HG02759 (cell line): Measurements from ENCODE around the gene TMEM225B.
"Not testable (repeated sequence)": the region's sequence is repeated elsewhere in the genome, so short reads cannot be mapped to it uniquely, and the experiment has no call there.

Experiments used
- ATAC-seq: cut with Tn5 transposase; IDR thresholded peaks from one replicate; pipeline ENCODE4 v1.9.1; 2021; ENCODE audit warnings: mild to moderate bottlenecking, moderate library complexity; ENCODE audit not compliant: unreplicated experiment

The TMEM225B gene

GRCh38 chr7:99597762-99598501 lies at the start of gene TMEM225B:
TMEM225B (plus strand) TSS chr7:99598267; CDS start chr7:99604389, 6,122 bp downstream.
- ATAC-seq: no peak

- ATAC-seq: not testable (repeated sequence)
These were observed 48.5 kb upstream of the TMEM225B start for GRCh38 chr7:99549545-99549944.

- ATAC-seq: no peak
These were observed 46.7 kb upstream of the TMEM225B start for GRCh38 chr7:99551334-99551733.

GRCh38 chr7:99551767-99552463 lies 46.2 kb upstream of the TMEM225B start, which contains the start of gene FAM200A:
FAM200A (minus strand) TSS chr7:99552114; CDS start chr7:99548407, 3,707 bp downstream.
- peak; percentile 98 for ATAC-seq

GRCh38 chr7:99553039-99553438 lies 45.0 kb upstream of the TMEM225B start:
- ATAC-seq: no peak

- ATAC-seq: no peak
These were observed 43.1 kb upstream of the TMEM225B start for GRCh38 chr7:99554939-99555338.

GRCh38 chr7:99557196-99557607 lies 40.9 kb upstream of the TMEM225B start:
- no peak for ATAC-seq

- no peak for ATAC-seq
These were observed 40.1 kb upstream of the TMEM225B start for GRCh38 chr7:99557940-99558305.

- peak; percentile 81 for ATAC-seq
These were observed 39.5 kb upstream of the TMEM225B start, which contains the start of gene ZNF655 for GRCh38 chr7:99558306-99559174. ZNF655 (plus strand) TSS chr7:99558642; CDS start chr7:99560560, 1,918 bp downstream.

GRCh38 chr7:99559175-99559915 lies 38.7 kb upstream of the TMEM225B start:
- ATAC-seq: no peak

GRCh38 chr7:99560834-99561736 lies 37.0 kb upstream of the TMEM225B start:
- ATAC-seq: no peak

- ATAC-seq: no peak
These were observed 36.4 kb upstream of the TMEM225B start for GRCh38 chr7:99561737-99562051.

GRCh38 chr7:99562114-99562784 lies 35.8 kb upstream of the TMEM225B start:
- no peak for ATAC-seq

- no peak for ATAC-seq
These were observed 35.2 kb upstream of the TMEM225B start for GRCh38 chr7:99562832-99563231.

- ATAC-seq: no peak
These were observed 34.4 kb upstream of the TMEM225B start for GRCh38 chr7:99563650-99564049.

- not testable (repeated sequence) for ATAC-seq
These were observed 29.3 kb upstream of the TMEM225B start for GRCh38 chr7:99568770-99569169.

- no peak for ATAC-seq
These were observed 26.3 kb upstream of the TMEM225B start for GRCh38 chr7:99571768-99572167.

GRCh38 chr7:99573257-99573656 lies 24.8 kb upstream of the TMEM225B start:
- no peak for ATAC-seq

- ATAC-seq: no peak
These were observed 21.8 kb upstream of the TMEM225B start for GRCh38 chr7:99576251-99576650.
